ENCODE results near the gene TTLL4. TPM values are rescaled to one million over a fixed set of nuclear protein-coding genes. Genes with fewer than 3 reads are reported as not detected.

The TTLL4 gene
- total RNA-seq: 78.3 TPM

GRCh38 chr2:218710687-218711549, at the start of gene TTLL4:
TSS of gene TTLL4 (plus strand) at chr2:218710835. CDS start at chr2:218737677, 26,842 bp downstream.

GRCh38 chr2:218671654-218672566, 38.7 kb upstream of the TTLL4 start, which contains the start of the genes RNF25 and STK36:
TSS of gene RNF25 (minus strand) at chr2:218672002. CDS start at chr2:218671970, 32 bp downstream.
TSS of gene STK36 (plus strand) at chr2:218672086. CDS start at chr2:218672830, 744 bp downstream.

DNA sequence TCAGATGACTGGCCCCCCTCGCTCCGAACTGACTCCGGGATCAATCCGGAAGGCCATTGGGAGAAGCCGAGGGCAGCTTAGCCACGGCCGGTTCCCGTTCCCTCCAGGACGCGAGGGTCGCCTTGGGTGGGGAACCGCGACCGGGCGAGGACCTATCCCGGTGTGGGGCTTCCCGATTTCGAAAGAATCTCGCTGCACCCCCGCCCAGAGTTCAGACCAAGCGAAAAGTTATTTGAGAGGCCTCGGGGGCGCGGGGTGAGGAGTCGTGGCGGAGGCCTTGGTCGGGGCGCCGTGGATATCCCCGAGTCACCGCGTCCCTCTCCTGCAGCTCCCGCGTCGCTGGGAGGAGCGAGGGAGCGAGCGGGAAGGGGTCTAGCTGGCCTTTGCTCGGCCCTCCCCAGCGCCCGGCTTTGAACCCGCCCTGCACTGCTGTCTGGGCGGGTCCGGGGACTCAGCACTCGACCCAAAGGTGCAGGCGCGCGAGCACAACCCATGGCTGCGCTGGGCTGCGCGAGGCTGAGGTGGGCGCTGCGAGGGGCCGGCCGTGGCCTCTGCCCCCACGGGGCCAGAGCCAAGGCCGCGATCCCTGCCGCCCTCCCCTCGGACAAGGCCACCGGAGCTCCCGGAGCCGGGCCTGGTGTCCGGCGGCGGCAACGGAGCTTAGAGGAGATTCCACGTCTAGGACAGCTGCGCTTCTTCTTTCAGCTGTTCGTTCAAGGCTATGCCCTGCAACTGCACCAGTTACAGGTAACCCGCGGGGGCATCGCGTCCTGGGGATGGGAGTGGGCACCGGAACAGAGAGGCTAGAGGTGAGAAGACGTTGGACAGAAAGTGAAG, 71.3 kb downstream of the TTLL4 start, which contains the start of gene CYP27A1:
TSS of gene CYP27A1 (plus strand) at position 457 of the 837 bp plus-strand sequence. CDS start at position 493, 36 bp downstream.

Other genes starting within 250 kb of the TTLL4 start
- gene USP37, start 142.5 kb upstream of the TTLL4 start, total RNA-seq: 36.4 TPM
- gene CNOT9, start 142.0 kb upstream of the TTLL4 start, total RNA-seq: 50.5 TPM
- gene PLCD4, start 102.9 kb upstream of the TTLL4 start, total RNA-seq: 29.4 TPM
- gene ZNF142, start 51.2 kb upstream of the TTLL4 start, total RNA-seq: 21.8 TPM
- 30.0 TPM for gene BCS1L, start 51.2 kb upstream of the TTLL4 start, total RNA-seq
- gene RNF25, start 38.8 kb upstream of the TTLL4 start, total RNA-seq: 11.7 TPM
- 47.2 TPM for gene STK36, start 38.7 kb upstream of the TTLL4 start, total RNA-seq
- 30.0 TPM for gene CYP27A1, start 71.3 kb downstream of the TTLL4 start, total RNA-seq
- 1.5 TPM for gene PRKAG3, start 121.0 kb downstream of the TTLL4 start, total RNA-seq
- gene WNT6, start 149.0 kb downstream of the TTLL4 start, total RNA-seq: 1.0 TPM
- 8.1 TPM for gene WNT10A, start 170.0 kb downstream of the TTLL4 start, total RNA-seq
- 16.2 TPM for gene CDK5R2, start 248.8 kb downstream of the TTLL4 start, total RNA-seq

All from camera-type eye (tissue), 1 donor.